ENCODE measurements around the gene TRAM2. TPM values are rescaled to one million over a fixed set of nuclear protein-coding genes. Genes with fewer than 3 reads are reported as not detected.
A peak's percentile ranks its signal among the peaks of the same experiment; 100 is the strongest.

Gene TRAM2
- total and polyA plus RNA-seq, 2 donors (not counting 3 experiments of a cell fraction or from before 2014, with no cell fraction given), result 85.7 to 98.6 TPM

GRCh38 chr6:52595000-52595795, 18.3 kb upstream of the TRAM2 start:
- ChIA-PET POLR2A (no interaction called here), CTCF (interaction anchor here (0.8 to 4.1 kb wide), 14 partner anchors 8 to 195 kb away, joined by 3 to 23 read pairs (median 4); partner anchors contain the start of genes EFHC1 and TRAM2)
- no peaks in the 10 kb centered on the region for H4K20me1 ChIP-seq (replicated peaks; ENCODE audit: control insufficient read depth, extremely low read depth, insufficient read depth, low read length)
- FAIRE-seq (peak; percentile 62), DNase-seq (ENCODE audit: low read depth, low spot score) (no peak)
- intact Hi-C loops (cut with micrococcal nuclease) (loop anchor here (1.0 kb wide), 1 partner anchor 13 kb away; no protein-coding TSS in a partner anchor), dilution Hi-C loops (cut with MboI; ENCODE audit: extremely low pct_ligation_motif_present, low sequenced_read_pairs) (no loop called here)
- no peaks in the 10 kb centered on the region for H3K36me3 ChIP-seq (ENCODE audit: control insufficient read depth in 2 of 2, extremely low read depth in 1 of 2, insufficient read depth in 2 of 2, low read length in 2 of 2)
- H3K27ac ChIP-seq (ENCODE audit: insufficient read depth, low read depth, low read length), result no peak overlapping the region
- H3K9me3 ChIP-seq (replicated peaks; ENCODE audit: control insufficient read depth, insufficient read depth, low read length), result no peaks in the 10 kb centered on the region
- no peak for TF ChIP-seq MAX (IDR thresholded peaks at IDR 0.05; ENCODE audit: insufficient read depth, insufficient read length)
- TF ChIP-seq CTCF (IDR thresholded peaks at IDR 0.05; ENCODE audit: extremely low read depth in 1 of 2, insufficient read depth in 1 of 2, low read depth in 1 of 2, low read length in 2 of 2), result no peak
- TF ChIP-seq GATA2 (IDR thresholded peaks at IDR 0.05; ENCODE audit: insufficient read depth, insufficient read length, low read depth, low read length), result no peak
- TF ChIP-seq POLR2AphosphoS5 (IDR thresholded peaks at IDR 0.05; ENCODE audit: insufficient read depth, low read depth, low read length), result no peak
- TF ChIP-seq FOS (IDR thresholded peaks at IDR 0.05; ENCODE audit: borderline replicate concordance, insufficient read depth, low read length), result no peak
- TF ChIP-seq EZH2 (IDR thresholded peaks at IDR 0.05; ENCODE audit: borderline replicate concordance, low read depth, low read length, severe bottlenecking), result no peak
- TF ChIP-seq MYC (IDR thresholded peaks at IDR 0.05; ENCODE audit: low read depth, low read length), result no peak
- TF ChIP-seq POLR2A (IDR thresholded peaks at IDR 0.05; ENCODE audit: low read depth, low read length), result no peak
- no peak for TF ChIP-seq JUN (IDR thresholded peaks at IDR 0.05; ENCODE audit: borderline replicate concordance, insufficient read depth, insufficient read length, low read depth)
- no peaks in the 10 kb centered on the region for H3K9me1 ChIP-seq (replicated peaks; ENCODE audit: control insufficient read depth, extremely low read depth, insufficient read depth, low read length)
- peak overlapping the region; percentile 54 for H2AFZ ChIP-seq (ENCODE audit: low read depth, low read length)
- H3K4me3 ChIP-seq (replicated peaks in 1 of 3; ENCODE audit: insufficient read depth in 1 of 3, low read depth in 1 of 3, low read length in 3 of 3), result no peak overlapping the region
- no peak overlapping the region for H3K4me2 ChIP-seq (ENCODE audit: insufficient read depth, low read length)
- no peaks in the 10 kb centered on the region for H3K27me3 ChIP-seq (ENCODE audit: control insufficient read depth in 2 of 2, insufficient read depth in 2 of 2, low read length in 2 of 2)
- peaks cover 28% of the 10 kb centered on the region for H3K4me1 ChIP-seq (ENCODE audit: control insufficient read depth, extremely low read depth, insufficient read depth, low read length)
- no peaks in the 10 kb centered on the region for H3K79me2 ChIP-seq (ENCODE audit: control insufficient read depth, insufficient read depth, low read length)
- no peak overlapping the region for H3K9ac ChIP-seq (replicated peaks; ENCODE audit: extremely low read depth, insufficient read depth, low read length)
- BruUV-seq (replicated peaks), result no TSS peak

All from endothelial cell of umbilical vein (primary cell).